ENCODE measurements around the gene MPZL2.
"Not testable (repeated sequence)": the region's sequence is repeated elsewhere in the genome, so short reads cannot be mapped to it uniquely, and the experiment has no call there.

MPZL2 gene

DNA sequence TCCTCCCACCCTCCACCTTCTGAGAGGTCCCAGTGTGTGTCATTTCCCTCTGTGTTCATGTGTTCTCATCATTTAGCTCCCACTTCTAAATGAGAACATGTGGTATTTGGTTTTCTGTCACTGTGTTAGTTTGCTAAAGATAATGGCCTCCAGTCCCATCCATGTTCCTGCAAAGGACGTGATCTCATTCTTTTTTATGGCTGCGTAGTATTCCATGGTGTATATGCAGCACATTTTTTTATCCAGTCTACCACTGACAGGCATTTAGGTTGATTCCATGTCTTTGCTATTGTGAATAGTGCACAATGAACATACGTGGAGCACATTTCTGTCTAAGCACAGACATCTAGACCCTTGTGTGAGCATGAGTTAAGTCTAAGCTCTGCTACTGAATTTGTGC is 46.2 kb upstream of the MPZL2 start:
- TF ChIP-seq, protein P1, sequence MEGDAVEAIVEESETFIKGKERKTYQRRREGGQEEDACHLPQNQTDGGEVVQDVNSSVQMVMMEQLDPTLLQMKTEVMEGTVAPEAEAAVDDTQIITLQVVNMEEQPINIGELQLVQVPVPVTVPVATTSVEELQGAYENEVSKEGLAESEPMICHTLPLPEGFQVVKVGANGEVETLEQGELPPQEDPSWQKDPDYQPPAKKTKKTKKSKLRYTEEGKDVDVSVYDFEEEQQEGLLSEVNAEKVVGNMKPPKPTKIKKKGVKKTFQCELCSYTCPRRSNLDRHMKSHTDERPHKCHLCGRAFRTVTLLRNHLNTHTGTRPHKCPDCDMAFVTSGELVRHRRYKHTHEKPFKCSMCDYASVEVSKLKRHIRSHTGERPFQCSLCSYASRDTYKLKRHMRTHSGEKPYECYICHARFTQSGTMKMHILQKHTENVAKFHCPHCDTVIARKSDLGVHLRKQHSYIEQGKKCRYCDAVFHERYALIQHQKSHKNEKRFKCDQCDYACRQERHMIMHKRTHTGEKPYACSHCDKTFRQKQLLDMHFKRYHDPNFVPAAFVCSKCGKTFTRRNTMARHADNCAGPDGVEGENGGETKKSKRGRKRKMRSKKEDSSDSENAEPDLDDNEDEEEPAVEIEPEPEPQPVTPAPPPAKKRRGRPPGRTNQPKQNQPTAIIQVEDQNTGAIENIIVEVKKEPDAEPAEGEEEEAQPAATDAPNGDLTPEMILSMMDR (IDR thresholded peaks at IDR 0.05) = no peak
- no peak overlapping the region for H3K4me3 ChIP-seq
- H3K36me3 ChIP-seq = no peaks in the 10 kb centered on the region
- DNase-seq = no peak
- intact Hi-C loops (cut with DNase I; ENCODE audit: low total_unique reads) = no loop called here
- no peak overlapping the region for H3K27ac ChIP-seq
- peaks cover 0 to 33% of the 10 kb centered on the region in 2 donors for H3K27me3 ChIP-seq
- H3K4me1 ChIP-seq = peaks cover 0 to 2% (median 0%) of the 10 kb centered on the region in 4 donors
- no peaks in the 10 kb centered on the region for H3K9me3 ChIP-seq

DNA sequence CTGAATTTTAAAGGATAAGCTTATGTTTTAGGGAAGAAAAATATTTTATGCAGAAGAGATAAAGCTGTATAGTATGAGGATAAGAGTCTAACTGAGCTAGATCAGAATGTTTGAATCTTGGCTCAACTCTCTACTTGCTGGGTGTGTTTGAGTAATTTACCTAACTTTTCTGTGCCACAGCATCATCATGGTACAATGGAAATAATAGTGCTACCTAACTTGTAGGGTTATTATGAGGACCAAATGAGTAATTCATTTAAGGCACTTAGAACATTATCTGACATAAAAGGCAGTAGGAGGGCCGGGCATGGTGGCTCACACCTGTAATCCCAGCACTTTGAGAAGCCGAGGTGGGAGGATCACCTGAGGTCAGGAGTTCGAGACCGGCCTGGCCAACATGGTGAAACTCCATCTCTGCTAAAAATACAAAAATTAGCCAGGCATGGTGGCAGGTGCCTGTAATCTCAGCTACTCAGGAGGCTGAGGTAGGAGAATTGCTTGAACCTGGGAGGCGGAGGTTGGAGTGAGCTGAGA is 45.0 kb upstream of the MPZL2 start:
- intact Hi-C loops (cut with DNase I; ENCODE audit: low total_unique reads); H3K9me3 ChIP-seq; DNase-seq; H3K4me1 ChIP-seq; H3K27ac ChIP-seq; H3K4me3 ChIP-seq; H3K36me3 ChIP-seq: not testable (repeated sequence)
- H3K27me3 ChIP-seq = peaks cover 0 to 27% of the 10 kb centered on the region in 2 donors

DNA sequence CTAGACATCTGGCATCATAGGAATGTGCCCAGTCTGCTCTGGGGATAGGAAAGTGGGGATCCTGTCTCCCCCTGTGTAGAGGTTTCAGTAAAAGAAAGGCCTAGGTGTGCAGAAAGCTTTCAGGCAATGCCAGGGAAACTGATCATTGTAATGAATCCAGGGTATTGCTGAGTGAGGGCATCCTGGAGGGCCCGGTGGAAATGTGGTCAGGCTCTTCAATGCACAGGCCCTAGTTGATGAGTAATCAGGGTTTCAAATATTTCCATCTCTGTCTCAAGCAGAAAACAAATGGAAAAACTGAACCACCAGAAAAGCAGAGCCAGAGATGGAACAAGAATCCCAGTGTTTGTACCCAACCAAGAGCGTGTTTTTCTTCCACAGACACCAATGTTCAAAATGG is 42.5 kb upstream of the MPZL2 start:
- Histone ChIP-seq H3K4me3 (no peak overlapping the region), H3K9me3 (no peaks in the 10 kb centered on the region), H3K36me3 (no peaks in the 10 kb centered on the region), H3K27me3 (peaks cover 0 to 13% of the 10 kb centered on the region in 2 donors), H3K4me1 (no peaks in the 10 kb centered on the region), H3K27ac (no peak overlapping the region)
- TF ChIP-seq, protein P1 (IDR thresholded peaks at IDR 0.05) = no peak
- intact Hi-C loops (cut with DNase I; ENCODE audit: low total_unique reads) = no loop called here
- no peak for DNase-seq

DNA sequence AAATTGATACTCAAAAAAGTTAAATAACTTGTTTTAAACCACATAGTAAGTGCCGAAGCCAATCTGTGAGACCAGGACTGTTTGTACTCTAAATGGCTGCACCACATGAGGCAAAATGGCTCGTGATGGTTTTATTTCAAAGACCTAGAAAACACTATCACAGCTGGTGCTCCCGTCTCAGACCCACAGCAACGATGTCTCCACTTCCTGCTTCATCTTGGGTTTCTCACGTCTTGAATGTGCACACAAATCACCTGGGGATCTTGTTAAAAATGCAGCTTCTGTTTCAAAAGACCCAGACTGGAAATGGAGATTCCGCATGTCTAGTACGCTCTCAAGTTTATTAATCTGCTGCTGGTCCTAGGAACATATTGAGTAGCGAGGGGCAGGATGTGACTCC is 41.6 kb upstream of the MPZL2 start:
- TF ChIP-seq, protein P1 (IDR thresholded peaks at IDR 0.05) = no peak
- Histone ChIP-seq H3K4me3 (no peak overlapping the region), H3K27me3 (peaks cover 0 to 10% of the 10 kb centered on the region in 2 donors), H3K9me3 (no peaks in the 10 kb centered on the region), H3K36me3 (no peaks in the 10 kb centered on the region), H3K4me1 (no peaks in the 10 kb centered on the region), H3K27ac (no peak overlapping the region)
- intact Hi-C loops (cut with DNase I; ENCODE audit: low total_unique reads) = no loop called here
- no peak for DNase-seq

DNA sequence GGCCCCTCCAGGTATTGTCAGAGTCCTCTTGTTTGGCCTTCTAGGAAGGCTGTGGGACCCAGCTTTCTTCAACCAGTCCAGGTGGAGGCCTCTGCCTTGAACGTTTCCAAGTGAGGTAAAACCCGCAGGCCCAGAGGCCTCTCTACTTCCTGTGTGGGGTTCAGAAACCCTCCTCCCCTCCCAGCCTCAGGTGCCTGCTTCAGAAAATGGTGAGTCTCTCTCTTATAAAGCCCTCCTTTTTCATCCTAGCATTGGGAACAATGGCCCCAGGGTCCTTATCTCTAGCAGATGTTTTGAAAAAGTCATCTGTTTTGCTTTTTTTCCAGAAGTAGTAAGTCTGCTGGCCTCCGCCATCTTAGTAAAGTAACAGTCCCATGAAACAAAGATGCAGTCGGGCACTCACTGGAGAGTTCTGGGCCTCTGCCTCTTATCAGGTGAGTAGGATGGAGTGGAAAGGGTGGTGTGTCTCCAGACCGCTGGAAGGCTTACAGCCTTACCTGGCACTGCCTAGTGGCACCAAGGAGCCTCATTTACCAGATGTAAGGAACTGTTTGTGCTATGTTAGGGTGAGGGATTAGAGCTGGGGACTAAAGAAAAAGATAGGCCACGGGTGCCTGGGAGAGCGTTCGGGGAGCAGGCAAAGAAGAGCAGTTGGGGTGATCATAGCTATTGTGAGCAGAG is 40.6 kb upstream of the MPZL2 start, which contains the start of gene CD3E:
Gene CD3E (plus strand): TSS at position 163 of the 681 bp plus-strand sequence. CDS start 223 bp downstream, at position 386.
- Histone ChIP-seq H3K4me1 (no peaks in the 10 kb centered on the region), H3K27me3 (peaks cover 0 to 10% of the 10 kb centered on the region in 2 donors), H3K9me3 (no peaks in the 10 kb centered on the region), H3K36me3 (no peaks in the 10 kb centered on the region), H3K4me3 (no peak within 1 kb of the TSS), H3K27ac (no peak within 1 kb of the TSS)
- TF ChIP-seq, protein P1 (IDR thresholded peaks at IDR 0.05) = no peak
- DNase-seq = no peak
- intact Hi-C loops (cut with DNase I; ENCODE audit: low total_unique reads) = no loop called here

DNA sequence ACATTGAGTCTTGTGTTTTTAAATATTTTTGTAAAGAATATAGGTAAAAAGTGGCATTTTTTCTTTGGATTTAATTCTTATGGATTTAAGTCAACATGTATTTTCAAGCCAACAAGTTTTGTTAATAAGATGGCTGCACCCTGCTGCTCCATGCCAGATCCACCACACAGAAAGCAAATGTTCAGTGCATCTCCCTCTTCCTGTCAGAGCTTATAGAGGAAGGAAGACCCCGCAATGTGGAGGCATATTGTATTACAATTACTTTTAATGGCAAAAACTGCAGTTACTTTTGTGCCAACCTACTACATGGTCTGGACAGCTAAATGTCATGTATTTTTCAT is 40.1 kb upstream of the MPZL2 start:
- DNase-seq = no peak
- Histone ChIP-seq H3K4me3 (no peak overlapping the region), H3K4me1 (no peaks in the 10 kb centered on the region), H3K27ac (no peak overlapping the region), H3K27me3 (peaks cover 0 to 10% of the 10 kb centered on the region in 2 donors), H3K9me3 (no peaks in the 10 kb centered on the region), H3K36me3 (no peaks in the 10 kb centered on the region)
- TF ChIP-seq, protein P1 (IDR thresholded peaks at IDR 0.05) = no peak
- intact Hi-C loops (cut with DNase I; ENCODE audit: low total_unique reads) = no loop called here
